Measurements from ENCODE around the gene IKZF1.

IKZF1 gene

GRCh38 chr7:50436133-50436806, 131.8 kb downstream of the IKZF1 start:
- no peaks in the 10 kb centered on the region for H3K9me3 ChIP-seq (ENCODE audit: control insufficient read depth, insufficient read depth, low read length)
- no peaks in the 10 kb centered on the region for H3K36me3 ChIP-seq (ENCODE audit: control insufficient read depth, insufficient read depth, low read length)
- no peak overlapping the region for H3K27ac ChIP-seq (ENCODE audit: low read depth, low read length)
- no peak overlapping the region for H3K9ac ChIP-seq (ENCODE audit: low read depth, low read length)
- no peak overlapping the region for H3K4me3 ChIP-seq (ENCODE audit: low read depth, low read length)
- H3K27me3 ChIP-seq (ENCODE audit: control insufficient read depth, insufficient read depth, low read length): no peaks in the 10 kb centered on the region
- no peaks in the 10 kb centered on the region; the same call in 1 of the 2 replicates for H3K4me1 ChIP-seq (ENCODE audit: control insufficient read depth, insufficient read depth, low read length)

GRCh38 chr7:50446542-50446960, 142.0 kb downstream of the IKZF1 start:
- Histone ChIP-seq H3K27ac (ENCODE audit: low read depth, low read length) (peak overlapping the region; percentile 72), H3K27me3 (ENCODE audit: control insufficient read depth, insufficient read depth, low read length) (no peaks in the 10 kb centered on the region), H3K4me1 (ENCODE audit: control insufficient read depth, insufficient read depth, low read length) (peaks cover 13% of the 10 kb centered on the region), H3K9me3 (ENCODE audit: control insufficient read depth, insufficient read depth, low read length) (no peaks in the 10 kb centered on the region), H3K4me3 (ENCODE audit: low read depth, low read length) (no peak overlapping the region), H3K36me3 (ENCODE audit: control insufficient read depth, insufficient read depth, low read length) (peaks cover 24% of the 10 kb centered on the region), H3K9ac (ENCODE audit: low read depth, low read length) (no peak overlapping the region)

GRCh38 chr7:50448823-50449222, 144.3 kb downstream of the IKZF1 start:
- Histone ChIP-seq H3K4me3 (ENCODE audit: low read depth, low read length) (no peak overlapping the region), H3K9ac (ENCODE audit: low read depth, low read length) (no peak overlapping the region), H3K36me3 (ENCODE audit: control insufficient read depth, insufficient read depth, low read length) (peaks cover 24% of the 10 kb centered on the region), H3K27me3 (ENCODE audit: control insufficient read depth, insufficient read depth, low read length) (no peaks in the 10 kb centered on the region), H3K4me1 (ENCODE audit: control insufficient read depth, insufficient read depth, low read length) (peaks cover 13% of the 10 kb centered on the region), H3K9me3 (ENCODE audit: control insufficient read depth, insufficient read depth, low read length) (no peaks in the 10 kb centered on the region), H3K27ac (ENCODE audit: low read depth, low read length) (no peak overlapping the region)

GRCh38 chr7:50449501-50449880, 145.0 kb downstream of the IKZF1 start:
- Histone ChIP-seq H3K36me3 (ENCODE audit: control insufficient read depth, insufficient read depth, low read length) (peaks cover 24% of the 10 kb centered on the region), H3K27me3 (ENCODE audit: control insufficient read depth, insufficient read depth, low read length) (no peaks in the 10 kb centered on the region), H3K27ac (ENCODE audit: low read depth, low read length) (peak overlapping the region; percentile 54), H3K4me3 (ENCODE audit: low read depth, low read length) (peak overlapping the region; percentile 62), H3K9ac (ENCODE audit: low read depth, low read length) (no peak overlapping the region), H3K4me1 (ENCODE audit: control insufficient read depth, insufficient read depth, low read length) (peaks cover 13% of the 10 kb centered on the region), H3K9me3 (ENCODE audit: control insufficient read depth, insufficient read depth, low read length) (no peaks in the 10 kb centered on the region)

GRCh38 chr7:50449881-50450589, 145.5 kb downstream of the IKZF1 start, which contains the start of gene FIGNL1:
Gene FIGNL1 (minus strand): TSS chr7:50450350. CDS start chr7:50447287, 3,063 bp downstream.
- Histone ChIP-seq H3K9ac (ENCODE audit: low read depth, low read length) (peak within 1 kb of the TSS; percentile 4; the same call in 1 of the 2 replicates), H3K4me3 (ENCODE audit: low read depth, low read length) (peak within 1 kb of the TSS; percentile 62), H3K4me1 (ENCODE audit: control insufficient read depth, insufficient read depth, low read length) (peaks cover 13% of the 10 kb centered on the region), H3K36me3 (ENCODE audit: control insufficient read depth, insufficient read depth, low read length) (peaks cover 21% of the 10 kb centered on the region), H3K27ac (ENCODE audit: low read depth, low read length) (peak within 1 kb of the TSS; percentile 54), H3K27me3 (ENCODE audit: control insufficient read depth, insufficient read depth, low read length) (no peaks in the 10 kb centered on the region), H3K9me3 (ENCODE audit: control insufficient read depth, insufficient read depth, low read length) (no peaks in the 10 kb centered on the region)

GRCh38 chr7:50450590-50451032, 146.1 kb downstream of the IKZF1 start:
- Histone ChIP-seq H3K9me3 (ENCODE audit: control insufficient read depth, insufficient read depth, low read length) (no peaks in the 10 kb centered on the region), H3K27me3 (ENCODE audit: control insufficient read depth, insufficient read depth, low read length) (no peaks in the 10 kb centered on the region), H3K4me3 (ENCODE audit: low read depth, low read length) (peak overlapping the region; percentile 62), H3K27ac (ENCODE audit: low read depth, low read length) (no peak overlapping the region), H3K9ac (ENCODE audit: low read depth, low read length) (peak overlapping the region; percentile 4; the same call in 1 of the 2 replicates), H3K36me3 (ENCODE audit: control insufficient read depth, insufficient read depth, low read length) (peaks cover 16% of the 10 kb centered on the region), H3K4me1 (ENCODE audit: control insufficient read depth, insufficient read depth, low read length) (peaks cover 13% of the 10 kb centered on the region)
